ENCODE measurements around the gene KLHDC7B. TPM values are rescaled to one million over a fixed set of nuclear protein-coding genes. Genes with fewer than 3 reads are reported as not detected.

KLHDC7B gene
- total and polyA plus RNA-seq, 2 donors (not counting 3 experiments of a cell fraction or from before 2014, with no cell fraction given): not detected

- Histone ChIP-seq H3K79me2 (ENCODE audit: control insufficient read depth, insufficient read depth, low read length) (peaks cover 34% of the 10 kb centered on the region), H3K36me3 (ENCODE audit: control insufficient read depth in 2 of 2, extremely low read depth in 1 of 2, insufficient read depth in 2 of 2, low read length in 2 of 2) (peaks cover 6 to 18% of the 10 kb centered on the region in 2 experiments), H4K20me1 (replicated peaks; ENCODE audit: control insufficient read depth, extremely low read depth, insufficient read depth, low read length) (no peaks in the 10 kb centered on the region), H3K27ac (ENCODE audit: insufficient read depth, low read depth, low read length) (peak within 1 kb of the TSS; percentile 72), H3K4me2 (ENCODE audit: insufficient read depth, low read length) (peak within 1 kb of the TSS; percentile 99), H3K4me1 (ENCODE audit: control insufficient read depth, extremely low read depth, insufficient read depth, low read length) (peaks cover 14% of the 10 kb centered on the region), H3K4me3 (replicated peaks in 1 of 3; ENCODE audit: insufficient read depth in 1 of 3, low read depth in 1 of 3, low read length in 3 of 3) (peak within 1 kb of the TSS; percentile 68 to 98 (median 79)), H3K27me3 (ENCODE audit: control insufficient read depth in 2 of 2, insufficient read depth in 2 of 2, low read length in 2 of 2) (no peaks in the 10 kb centered on the region), H3K9me1 (replicated peaks; ENCODE audit: control insufficient read depth, extremely low read depth, insufficient read depth, low read length) (no peaks in the 10 kb centered on the region), H3K9ac (replicated peaks; ENCODE audit: extremely low read depth, insufficient read depth, low read length) (peak within 1 kb of the TSS; percentile 71), H2AFZ (ENCODE audit: low read depth, low read length) (peak within 1 kb of the TSS; percentile 93), H3K9me3 (replicated peaks; ENCODE audit: control insufficient read depth, insufficient read depth, low read length) (no peaks in the 10 kb centered on the region)
- intact Hi-C loops (cut with micrococcal nuclease) (no loop called here), dilution Hi-C loops (cut with MboI; ENCODE audit: extremely low pct_ligation_motif_present, low sequenced_read_pairs) (no loop called here)
- FAIRE-seq (no peak), DNase-seq (ENCODE audit: low read depth, low spot score) (peak; percentile 76)
- TF ChIP-seq MYC (IDR thresholded peaks at IDR 0.05; ENCODE audit: low read depth, low read length) (no peak), POLR2AphosphoS5 (IDR thresholded peaks at IDR 0.05; ENCODE audit: insufficient read depth, low read depth, low read length) (peak; percentile 62), EZH2 (IDR thresholded peaks at IDR 0.05; ENCODE audit: borderline replicate concordance, low read depth, low read length, severe bottlenecking) (no peak), CTCF (IDR thresholded peaks at IDR 0.05; ENCODE audit: extremely low read depth in 1 of 2, insufficient read depth in 1 of 2, low read depth in 1 of 2, low read length in 2 of 2) (no peak), JUN (IDR thresholded peaks at IDR 0.05; ENCODE audit: borderline replicate concordance, insufficient read depth, insufficient read length, low read depth) (no peak), FOS (IDR thresholded peaks at IDR 0.05; ENCODE audit: borderline replicate concordance, insufficient read depth, low read length) (no peak), POLR2A (IDR thresholded peaks at IDR 0.05; ENCODE audit: low read depth, low read length) (peak; percentile 47)
- ChIA-PET CTCF (interaction anchor here (0.5 to 3.0 kb wide), 10 partner anchors 10 to 113 kb away, joined by 3 to 34 read pairs (median 3); partner anchors contain the start of genes SCO2 and SYCE3), POLR2A (interaction anchor here (0.6 to 1.1 kb wide), 3 partner anchors 15 to 129 kb away, joined by 3 to 12 read pairs (median 4); partner anchors contain the start of gene SCO2)
- BruUV-seq (replicated peaks): no TSS peak
Observed at GRCh38 chr22:50507421-50507990, 38.2 kb upstream of the KLHDC7B start, which contains the start of gene LMF2. TSS of gene LMF2 (minus strand) at chr22:50507702. CDS start at chr22:50507675, 27 bp downstream.

Data from endothelial cell of umbilical vein (primary cell).